ENCODE results near the gene SLC35F1. TPM values are rescaled to one million over a fixed set of nuclear protein-coding genes. Genes with fewer than 3 reads are reported as not detected.

SLC35F1 gene
- total RNA-seq, 1 donor from 2014 or later, result not detected

- H3K27me3 Mint-ChIP-seq, result peaks cover 7% of the 10 kb centered on the region
- TF ChIP-seq CTCF (IDR thresholded peaks at IDR 0.05), result no peak
- no peak for ATAC-seq (ENCODE audit: low read depth)
- no peaks in the 10 kb centered on the region for H3K36me3 Mint-ChIP-seq (ENCODE audit: low read depth)
- no peak overlapping the region for H3K27ac Mint-ChIP-seq
- peaks cover 6% of the 10 kb centered on the region for H3K4me1 Mint-ChIP-seq
- DNase-seq, result no peak
- intact Hi-C loops (cut with micrococcal nuclease), result no loop called here
- no peaks in the 10 kb centered on the region for H3K9me3 Mint-ChIP-seq
- ChIA-PET CTCF (no interaction called here), POLR2A (no interaction called here)
- H3K4me3 Mint-ChIP-seq, result no peak overlapping the region
Observed at GRCh38 chr6:118356054-118356453, 449.0 kb downstream of the SLC35F1 start.

GRCh38 chr6:118356686-118357085 lies 449.6 kb downstream of the SLC35F1 start:
- TF ChIP-seq CTCF (IDR thresholded peaks at IDR 0.05), result no peak
- Mint-ChIP-seq H3K4me1 (peaks cover 6% of the 10 kb centered on the region), H3K36me3 (ENCODE audit: low read depth) (no peaks in the 10 kb centered on the region), H3K4me3 (no peak overlapping the region), H3K27me3 (peaks cover 7% of the 10 kb centered on the region), H3K9me3 (no peaks in the 10 kb centered on the region), H3K27ac (no peak overlapping the region)
- DNase-seq, result no peak
- intact Hi-C loops (cut with micrococcal nuclease), result no loop called here
- no peak for ATAC-seq (ENCODE audit: low read depth)
- ChIA-PET CTCF (no interaction called here), POLR2A (no interaction called here)

Other genes starting within 250 kb of the SLC35F1 start
- 29.1 and 30.6 TPM in 2 replicates for gene NUS1, start 231.8 kb upstream of the SLC35F1 start, total RNA-seq

Data from activated B cell treated with CpG ODN at 0.5 μM for 24 hours (primary cell).